ENCODE results near the gene POU4F1.

Gene POU4F1

DNA sequence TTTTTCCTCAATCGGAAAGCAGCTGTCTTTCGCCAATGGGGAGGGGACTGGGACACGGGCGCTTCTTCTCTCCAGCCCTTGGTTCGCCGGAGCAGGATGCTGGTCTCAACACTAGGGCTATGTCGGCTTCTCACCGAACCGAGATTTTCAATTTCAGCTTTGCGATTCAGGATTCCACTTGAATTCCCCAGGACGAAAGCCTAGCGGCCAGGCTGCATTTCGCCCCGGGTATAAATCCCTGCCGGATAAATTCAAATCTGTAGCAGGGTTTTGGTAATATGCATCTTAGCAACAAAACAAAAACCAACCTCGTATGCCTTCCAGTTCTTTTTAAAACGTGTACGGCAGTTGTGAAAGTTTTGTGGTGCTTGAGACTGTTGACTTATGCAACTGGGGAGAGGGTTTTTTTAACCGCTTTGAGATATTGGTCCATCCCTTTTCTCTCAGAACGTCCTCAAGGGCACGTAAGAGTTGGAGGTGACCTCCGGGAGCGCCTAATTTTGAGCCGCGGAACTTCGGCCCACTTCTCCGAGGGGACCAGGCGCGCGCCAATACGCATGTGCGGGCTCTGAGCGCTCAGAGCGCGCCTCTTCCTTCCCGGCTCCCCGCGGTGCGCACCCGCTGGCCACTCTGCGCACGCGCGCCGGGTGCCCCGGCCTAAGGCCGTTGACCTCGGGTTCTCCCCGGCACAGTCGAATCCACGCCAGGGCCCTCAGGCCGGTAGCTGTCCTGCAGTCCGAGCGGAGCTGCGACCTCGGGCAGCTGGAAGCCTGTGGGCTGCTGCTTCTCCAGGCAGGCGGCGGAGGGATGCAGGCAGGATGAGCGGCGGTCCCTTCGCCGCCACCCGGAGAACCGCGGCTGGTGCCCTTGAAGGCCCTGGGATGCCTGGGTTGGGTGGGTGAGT lies 7.6 kb downstream of the POU4F1 start:
- no peak for FAIRE-seq
- DNase-seq (ENCODE audit: insufficient read length, low spot score), result no peak
- TF ChIP-seq, protein P1, sequence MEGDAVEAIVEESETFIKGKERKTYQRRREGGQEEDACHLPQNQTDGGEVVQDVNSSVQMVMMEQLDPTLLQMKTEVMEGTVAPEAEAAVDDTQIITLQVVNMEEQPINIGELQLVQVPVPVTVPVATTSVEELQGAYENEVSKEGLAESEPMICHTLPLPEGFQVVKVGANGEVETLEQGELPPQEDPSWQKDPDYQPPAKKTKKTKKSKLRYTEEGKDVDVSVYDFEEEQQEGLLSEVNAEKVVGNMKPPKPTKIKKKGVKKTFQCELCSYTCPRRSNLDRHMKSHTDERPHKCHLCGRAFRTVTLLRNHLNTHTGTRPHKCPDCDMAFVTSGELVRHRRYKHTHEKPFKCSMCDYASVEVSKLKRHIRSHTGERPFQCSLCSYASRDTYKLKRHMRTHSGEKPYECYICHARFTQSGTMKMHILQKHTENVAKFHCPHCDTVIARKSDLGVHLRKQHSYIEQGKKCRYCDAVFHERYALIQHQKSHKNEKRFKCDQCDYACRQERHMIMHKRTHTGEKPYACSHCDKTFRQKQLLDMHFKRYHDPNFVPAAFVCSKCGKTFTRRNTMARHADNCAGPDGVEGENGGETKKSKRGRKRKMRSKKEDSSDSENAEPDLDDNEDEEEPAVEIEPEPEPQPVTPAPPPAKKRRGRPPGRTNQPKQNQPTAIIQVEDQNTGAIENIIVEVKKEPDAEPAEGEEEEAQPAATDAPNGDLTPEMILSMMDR (IDR thresholded peaks at IDR 0.05; ENCODE audit: insufficient read depth, missing control alignments), result no peak

DNA sequence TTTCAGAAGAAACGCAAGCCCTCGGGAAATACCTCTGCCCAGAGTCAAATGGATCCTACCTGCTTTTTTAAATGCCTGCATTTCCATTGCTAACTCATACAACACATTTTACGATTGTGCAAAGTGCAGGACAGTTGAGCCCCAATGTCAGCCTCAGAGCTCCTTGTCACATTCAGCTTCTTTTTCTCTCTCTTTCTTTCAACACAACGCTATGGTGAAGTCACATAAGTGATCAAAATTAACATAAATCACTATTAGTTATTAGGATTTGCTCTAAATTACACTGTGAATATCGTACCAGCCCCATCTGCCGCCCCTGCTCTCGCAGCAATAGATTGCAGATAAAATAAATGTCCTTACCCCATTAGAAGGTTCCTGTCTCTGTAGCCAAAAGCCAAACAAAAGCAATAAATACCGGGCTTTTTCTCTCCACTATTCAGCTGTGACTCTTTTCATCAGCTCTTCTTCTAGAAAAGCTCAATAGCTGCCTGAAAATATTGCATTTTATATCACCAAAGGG lies 8.8 kb downstream of the POU4F1 start:
- TF ChIP-seq, protein P1 (IDR thresholded peaks at IDR 0.05; ENCODE audit: insufficient read depth, missing control alignments), result no peak
- FAIRE-seq, result no peak
- no peak for DNase-seq (ENCODE audit: insufficient read length, low spot score)

DNA sequence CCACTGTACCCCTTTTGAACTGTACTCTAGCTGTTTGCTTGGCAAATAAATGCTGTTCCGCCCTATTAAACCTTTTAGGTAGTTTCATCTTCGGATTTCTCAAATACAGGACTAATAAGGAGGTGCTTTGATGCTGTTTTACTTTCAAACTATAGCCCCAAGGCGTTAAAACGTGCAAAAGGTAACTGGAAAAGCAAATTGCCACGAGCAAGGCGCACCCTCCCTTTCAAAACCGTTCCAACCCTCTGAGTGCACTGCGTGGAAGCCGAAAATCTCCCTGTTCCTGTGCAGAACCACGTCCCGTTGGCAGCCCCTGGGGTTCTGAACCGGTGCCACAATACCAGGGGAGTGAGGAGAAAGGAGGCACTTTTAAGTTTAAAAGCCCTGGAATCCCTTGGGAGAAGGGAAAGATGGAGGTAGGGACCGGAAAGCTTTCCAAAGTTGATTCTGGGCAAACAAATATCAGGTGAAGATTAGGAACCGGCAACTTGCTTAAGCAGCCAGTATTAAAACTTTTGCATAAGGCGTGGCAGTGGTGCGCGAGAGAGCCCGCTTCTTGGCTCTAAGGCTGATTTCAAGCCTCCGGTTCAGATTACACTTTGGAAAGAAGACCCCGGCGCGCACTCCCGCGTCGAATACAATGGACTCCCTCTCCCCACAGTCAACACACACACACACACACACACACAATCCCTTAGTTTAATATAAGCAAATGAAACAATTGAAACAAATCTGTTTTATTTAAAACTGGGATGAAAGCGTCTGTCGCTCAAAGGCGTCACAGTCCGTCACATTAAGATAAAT lies 9.5 kb downstream of the POU4F1 start:
- FAIRE-seq (no peak), DNase-seq (ENCODE audit: insufficient read length, low spot score) (no peak)

DNA sequence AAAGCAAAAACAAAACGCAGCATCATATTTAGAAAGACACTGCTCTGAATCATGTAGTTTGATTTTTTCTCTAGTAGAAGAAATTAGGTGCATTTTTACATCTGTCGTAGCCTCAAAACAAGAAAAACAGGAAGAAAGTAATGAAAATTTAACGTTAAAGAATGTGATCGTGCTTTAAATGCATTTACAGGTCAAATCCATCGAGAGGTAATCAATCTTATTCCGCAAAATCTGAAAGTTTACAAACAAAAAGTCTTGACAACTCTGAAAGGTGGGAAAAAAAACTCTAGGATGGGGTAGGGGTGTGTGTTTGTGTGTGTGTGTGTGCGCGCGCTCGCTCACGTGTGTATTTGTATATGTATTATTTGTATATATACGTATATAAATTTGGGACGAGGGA lies 10.2 kb downstream of the POU4F1 start:
- FAIRE-seq (no peak), DNase-seq (ENCODE audit: insufficient read length, low spot score) (no peak)
- TF ChIP-seq, protein P1 (IDR thresholded peaks at IDR 0.05; ENCODE audit: insufficient read depth, missing control alignments), result no peak

More for the DNA sequence above, 9.5 kb downstream of the POU4F1 start:
- TF ChIP-seq, protein P1 (IDR thresholded peaks at IDR 0.05; ENCODE audit: insufficient read depth, missing control alignments), result no peak

DNA sequence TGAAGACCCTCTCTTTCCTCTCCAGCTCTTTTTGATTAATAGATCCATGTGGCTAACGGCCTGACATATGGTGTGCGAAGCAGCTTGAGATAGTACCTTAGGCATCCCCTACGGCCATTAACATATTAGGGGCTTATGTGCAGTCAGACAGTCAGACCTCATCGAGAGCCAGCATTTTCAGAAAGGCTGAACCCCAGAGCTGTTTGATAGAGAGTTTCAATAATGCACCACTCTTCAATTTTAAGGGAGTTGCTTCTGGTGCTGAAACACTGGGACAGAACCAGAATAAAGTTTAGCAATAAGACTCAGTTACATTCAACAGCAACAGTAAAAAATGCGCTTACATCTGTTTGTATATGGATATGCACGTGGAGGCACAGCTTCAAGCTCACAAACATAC lies 10.8 kb downstream of the POU4F1 start:
- FAIRE-seq, result no peak
- TF ChIP-seq, protein P1 (IDR thresholded peaks at IDR 0.05; ENCODE audit: insufficient read depth, missing control alignments), result no peak
- DNase-seq (ENCODE audit: insufficient read length, low spot score), result no peak

DNA sequence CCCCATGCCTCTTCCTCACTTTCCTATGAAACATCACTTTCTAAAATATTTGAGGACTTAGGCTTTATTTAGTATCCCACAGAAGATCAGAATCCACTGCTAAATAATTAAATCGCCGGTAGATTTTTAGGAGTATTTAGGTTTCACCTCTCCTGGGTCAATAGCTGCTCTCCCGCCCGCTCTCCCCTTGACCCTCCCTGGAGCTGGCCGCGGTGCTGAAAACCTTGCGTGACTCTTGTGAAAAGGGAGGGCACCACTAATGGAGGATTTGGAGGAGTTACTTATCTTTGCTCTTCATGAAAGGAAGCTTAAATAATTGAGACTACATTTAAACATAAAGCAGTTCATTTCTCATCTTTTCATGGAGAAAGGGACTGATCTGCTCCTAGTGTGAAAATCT lies 14.1 kb downstream of the POU4F1 start:
- no peak for DNase-seq (ENCODE audit: insufficient read length, low spot score)
- FAIRE-seq, result no peak
- TF ChIP-seq, protein P1 (IDR thresholded peaks at IDR 0.05; ENCODE audit: insufficient read depth, missing control alignments), result no peak
